Measurements from ENCODE around the gene GAS1. TPM values are rescaled to one million over a fixed set of nuclear protein-coding genes. Genes with fewer than 3 reads are reported as not detected.

Gene GAS1
- total RNA-seq, 1 donor from 2014 or later: 2.6 TPM

DNA sequence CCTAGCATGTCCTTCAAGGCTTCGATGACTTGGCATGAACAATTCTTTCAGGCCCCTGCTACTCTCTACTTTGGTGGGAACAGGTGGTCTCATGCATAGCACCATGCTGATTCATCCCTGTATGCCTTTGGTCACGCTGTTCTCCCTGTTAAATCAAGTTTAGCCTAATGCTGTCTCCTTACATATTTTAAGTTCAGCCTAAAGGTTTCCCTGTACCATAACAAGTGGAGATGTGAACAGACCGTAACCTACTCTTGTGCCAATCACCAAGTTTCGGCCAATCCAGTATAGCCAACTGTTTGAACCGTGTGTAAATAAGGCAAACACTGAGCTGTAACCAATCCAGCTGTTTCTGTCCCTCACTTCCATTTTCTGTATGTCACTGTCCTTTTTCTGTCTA lies 8.0 kb downstream of the GAS1 start:
- H3K36me3 ChIP-seq (ENCODE audit: control insufficient read depth, insufficient read depth, low read length): no peaks in the 10 kb centered on the region
- H3K4me3 ChIP-seq (ENCODE audit: low read depth, low read length): no peak overlapping the region
- H3K27me3 ChIP-seq (ENCODE audit: control insufficient read depth, insufficient read depth, low read length): peaks cover 25% of the 10 kb centered on the region
- FAIRE-seq (no peak), DNase-seq (ENCODE audit: low read depth) (no peak)
- TF ChIP-seq, protein P1, sequence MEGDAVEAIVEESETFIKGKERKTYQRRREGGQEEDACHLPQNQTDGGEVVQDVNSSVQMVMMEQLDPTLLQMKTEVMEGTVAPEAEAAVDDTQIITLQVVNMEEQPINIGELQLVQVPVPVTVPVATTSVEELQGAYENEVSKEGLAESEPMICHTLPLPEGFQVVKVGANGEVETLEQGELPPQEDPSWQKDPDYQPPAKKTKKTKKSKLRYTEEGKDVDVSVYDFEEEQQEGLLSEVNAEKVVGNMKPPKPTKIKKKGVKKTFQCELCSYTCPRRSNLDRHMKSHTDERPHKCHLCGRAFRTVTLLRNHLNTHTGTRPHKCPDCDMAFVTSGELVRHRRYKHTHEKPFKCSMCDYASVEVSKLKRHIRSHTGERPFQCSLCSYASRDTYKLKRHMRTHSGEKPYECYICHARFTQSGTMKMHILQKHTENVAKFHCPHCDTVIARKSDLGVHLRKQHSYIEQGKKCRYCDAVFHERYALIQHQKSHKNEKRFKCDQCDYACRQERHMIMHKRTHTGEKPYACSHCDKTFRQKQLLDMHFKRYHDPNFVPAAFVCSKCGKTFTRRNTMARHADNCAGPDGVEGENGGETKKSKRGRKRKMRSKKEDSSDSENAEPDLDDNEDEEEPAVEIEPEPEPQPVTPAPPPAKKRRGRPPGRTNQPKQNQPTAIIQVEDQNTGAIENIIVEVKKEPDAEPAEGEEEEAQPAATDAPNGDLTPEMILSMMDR (IDR thresholded peaks at IDR 0.05; ENCODE audit: insufficient read depth, low read length, severe bottlenecking): no peak

DNA sequence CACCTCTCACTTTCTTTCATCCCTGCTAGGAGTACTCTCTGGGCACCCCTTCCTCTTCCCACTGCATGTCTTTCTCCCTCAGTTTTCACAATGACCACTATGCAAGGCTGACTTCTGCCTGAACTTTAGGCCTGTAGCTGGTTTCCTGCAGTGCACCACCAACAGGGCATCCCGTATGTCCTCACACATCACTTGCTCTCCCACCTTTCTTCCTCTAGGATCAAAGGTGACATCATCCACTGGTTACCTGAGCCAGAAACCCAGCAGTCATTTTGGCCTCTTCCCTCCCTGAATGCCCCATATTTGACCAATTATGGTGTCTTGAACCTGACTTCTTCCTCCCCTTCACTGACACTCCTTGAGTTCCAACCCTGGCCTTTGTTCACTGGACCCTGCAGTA lies 8.5 kb downstream of the GAS1 start:
- no peaks in the 10 kb centered on the region for H3K36me3 ChIP-seq (ENCODE audit: control insufficient read depth, insufficient read depth, low read length)
- H3K27me3 ChIP-seq (ENCODE audit: control insufficient read depth, insufficient read depth, low read length): peaks cover 22% of the 10 kb centered on the region
- FAIRE-seq (no peak), DNase-seq (ENCODE audit: low read depth) (no peak)
- TF ChIP-seq, protein P1 (IDR thresholded peaks at IDR 0.05; ENCODE audit: insufficient read depth, low read length, severe bottlenecking): no peak
- no peak overlapping the region for H3K4me3 ChIP-seq (ENCODE audit: low read depth, low read length)

DNA sequence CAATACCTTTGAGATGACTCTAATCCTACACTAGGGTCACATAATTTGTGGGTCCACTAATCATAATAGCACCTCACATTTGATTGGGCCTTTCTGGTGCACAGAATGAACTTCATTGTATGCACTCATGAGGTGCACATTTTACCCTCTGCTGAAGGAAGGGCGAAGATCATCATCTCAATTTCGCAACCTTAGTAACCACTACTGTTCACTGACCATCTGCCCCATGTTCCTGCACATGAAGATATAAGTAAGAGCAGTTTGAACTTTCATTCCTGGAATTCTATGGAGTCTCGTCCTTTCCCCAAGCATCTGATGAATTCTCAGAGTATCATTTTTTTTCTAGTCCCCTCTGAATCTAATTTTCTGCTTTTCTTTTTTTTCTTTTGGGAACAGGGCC lies 21.2 kb downstream of the GAS1 start:
- Histone ChIP-seq H3K4me3 (ENCODE audit: low read depth, low read length) (no peak overlapping the region), H3K27me3 (ENCODE audit: control insufficient read depth, insufficient read depth, low read length) (no peaks in the 10 kb centered on the region), H3K36me3 (ENCODE audit: control insufficient read depth, insufficient read depth, low read length) (no peaks in the 10 kb centered on the region)
- TF ChIP-seq, protein P1 (IDR thresholded peaks at IDR 0.05; ENCODE audit: insufficient read depth, low read length, severe bottlenecking): no peak
- DNase-seq (ENCODE audit: low read depth) (no peak), FAIRE-seq (no peak)

GRCh38 chr9:86925686-86926085 lies 21.6 kb downstream of the GAS1 start:
- FAIRE-seq (no peak), DNase-seq (ENCODE audit: low read depth) (no peak)
- no peaks in the 10 kb centered on the region for H3K27me3 ChIP-seq (ENCODE audit: control insufficient read depth, insufficient read depth, low read length)
- H3K4me3 ChIP-seq (ENCODE audit: low read depth, low read length): no peak overlapping the region
- TF ChIP-seq, protein P1 (IDR thresholded peaks at IDR 0.05; ENCODE audit: insufficient read depth, low read length, severe bottlenecking): no peak
- H3K36me3 ChIP-seq (ENCODE audit: control insufficient read depth, insufficient read depth, low read length): no peaks in the 10 kb centered on the region

DNA sequence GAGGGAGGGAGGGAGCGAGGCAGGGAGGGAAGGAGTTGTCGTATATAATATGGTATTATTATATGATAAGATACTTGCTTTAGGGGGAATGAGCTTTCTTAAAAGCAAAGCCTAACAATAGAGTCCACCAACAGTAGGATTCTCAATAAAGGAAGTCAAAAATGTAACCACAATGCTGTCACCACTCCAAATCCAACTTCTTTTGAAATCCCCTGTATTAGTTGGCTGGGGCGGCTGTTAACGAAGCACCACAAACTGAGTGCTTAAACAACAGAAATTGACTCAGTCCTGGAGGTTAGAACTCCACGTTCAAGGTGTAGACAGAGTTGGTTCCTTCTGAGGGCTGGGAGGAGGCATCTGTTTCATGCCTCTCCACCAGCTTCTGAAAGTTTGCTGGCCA lies 23.1 kb downstream of the GAS1 start:
- Histone ChIP-seq H3K27me3 (ENCODE audit: control insufficient read depth, insufficient read depth, low read length) (no peaks in the 10 kb centered on the region), H3K4me3 (ENCODE audit: low read depth, low read length) (no peak overlapping the region), H3K36me3 (ENCODE audit: control insufficient read depth, insufficient read depth, low read length) (no peaks in the 10 kb centered on the region)
- TF ChIP-seq, protein P1 (IDR thresholded peaks at IDR 0.05; ENCODE audit: insufficient read depth, low read length, severe bottlenecking): no peak
- DNase-seq (ENCODE audit: low read depth) (no peak), FAIRE-seq (no peak)

DNA sequence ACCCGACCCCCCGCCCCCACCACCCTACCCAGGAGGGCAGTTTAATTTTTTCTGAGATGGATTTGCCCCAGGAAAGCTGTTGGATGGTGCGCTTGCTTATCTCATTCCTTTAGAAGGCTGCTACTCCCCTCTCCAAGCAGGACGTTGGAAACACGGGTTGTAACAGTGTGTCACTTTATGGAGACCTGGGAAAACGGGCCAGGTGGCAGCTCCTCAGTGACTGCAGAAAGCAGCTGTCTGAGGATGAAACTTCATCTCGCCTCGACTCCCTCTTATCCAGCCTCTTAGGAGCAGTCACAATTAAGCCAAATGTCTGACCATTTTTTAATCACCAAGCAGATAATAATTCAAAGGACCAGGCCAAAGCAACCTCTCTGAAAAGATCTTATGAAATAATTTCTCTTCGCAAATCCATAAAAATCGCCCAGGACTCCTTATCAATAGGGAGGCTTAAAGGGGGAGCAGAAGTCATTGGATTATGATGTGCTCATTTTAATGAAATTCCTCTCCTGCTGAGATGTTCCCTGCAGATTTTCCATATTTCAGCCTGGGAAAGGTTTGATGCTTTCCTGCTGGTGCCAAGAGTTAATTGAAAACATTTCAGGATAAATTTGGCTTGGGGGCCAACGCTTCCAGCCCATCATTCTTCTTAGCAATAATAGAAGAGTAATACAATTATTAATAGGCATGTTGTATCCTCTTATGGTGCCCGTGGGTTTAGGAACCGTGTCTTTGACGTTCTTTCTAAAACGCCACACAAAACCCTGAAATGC lies 26.0 kb downstream of the GAS1 start:
- Histone ChIP-seq H3K36me3 (ENCODE audit: control insufficient read depth, insufficient read depth, low read length) (no peaks in the 10 kb centered on the region), H3K27me3 (ENCODE audit: control insufficient read depth, insufficient read depth, low read length) (no peaks in the 10 kb centered on the region), H3K4me3 (ENCODE audit: low read depth, low read length) (no peak overlapping the region)
- FAIRE-seq (no peak), DNase-seq (ENCODE audit: low read depth) (no peak)
- TF ChIP-seq, protein P1 (IDR thresholded peaks at IDR 0.05; ENCODE audit: insufficient read depth, low read length, severe bottlenecking): no peak

Measured in bronchial epithelial cell (primary cell).